SK-N-SH treated with all-trans-retinoic acid at 6 μM for 48 hours (cell line): ENCODE results near the gene IMMT.
A peak's percentile ranks its signal among the peaks of the same experiment; 100 is the strongest.
"Not testable (repeated sequence)": the region's sequence is repeated elsewhere in the genome, so short reads cannot be mapped to it uniquely, and the experiment has no call there.

Experiments used
- ATAC-seq: fragments of 200-7000 bp; cut with Tn5 transposase; 3 replicates; pipeline ENCODE4 v1.9.1; 2020; ENCODE audit warnings: mild to moderate bottlenecking, moderate library complexity
- ARNTL ChIP-seq: fragments of 450-650 bp; formaldehyde crosslinking; IDR thresholded peaks from 2 replicates; pipeline ENCODE4 v1.5.0; 2020; ENCODE audit warnings: low read depth, mild to moderate bottlenecking, moderate library complexity, borderline replicate concordance
- BACH2 ChIP-seq: fragments of 250-450 bp; sonication (Bioruptor Pico); IDR thresholded peaks from 2 replicates; pipeline ENCODE4 v1.9.0; 2021; ENCODE audit warnings: mild to moderate bottlenecking, borderline replicate concordance
- CREB5 ChIP-seq: fragments of 250-450 bp; sonication (Bioruptor Pico); IDR thresholded peaks from 2 replicates; pipeline ENCODE4 v1.5.1; 2020; ENCODE audit warnings: low read depth, mild to moderate bottlenecking, moderate library complexity
- CSDC2 ChIP-seq: fragments of 250-450 bp; sonication (Bioruptor Pico); IDR thresholded peaks from 2 replicates; pipeline ENCODE4 v1.5.0; 2020; ENCODE audit warnings: mild to moderate bottlenecking, moderate library complexity
- ESRRG ChIP-seq: fragments of 250-450 bp; sonication (Bioruptor Pico); IDR thresholded peaks from 2 replicates; pipeline ENCODE4 v1.6.1; 2021; ENCODE audit warnings: mild to moderate bottlenecking
- GLIS3 ChIP-seq: fragments of 250-450 bp; sonication (Bioruptor Pico); IDR thresholded peaks from 2 replicates; pipeline ENCODE4 v1.5.0; 2020; ENCODE audit warnings: mild to moderate bottlenecking, moderate library complexity
- ISL1 ChIP-seq: fragments of 250-450 bp; sonication (Bioruptor Pico); IDR thresholded peaks from 2 replicates; pipeline ENCODE4 v2.1.2; 2022; ENCODE audit warnings: mild to moderate bottlenecking, moderate library complexity
- PATZ1 ChIP-seq: fragments of 250-450 bp; sonication (Bioruptor Pico); IDR thresholded peaks from 2 replicates; pipeline ENCODE4 v1.8.0; 2020; ENCODE audit warnings: mild to moderate bottlenecking, moderate library complexity, borderline replicate concordance
- PPARA ChIP-seq: fragments of 250-450 bp; sonication (Bioruptor Pico); IDR thresholded peaks from 2 replicates; pipeline ENCODE4 v1.5.0; 2020; ENCODE audit warnings: mild to moderate bottlenecking, borderline replicate concordance
- RARB ChIP-seq: fragments of 250-450 bp; sonication (Bioruptor Pico); IDR thresholded peaks from 2 replicates; pipeline ENCODE4 v1.8.0; 2021; ENCODE audit warnings: mild to moderate bottlenecking, moderate library complexity
- SNAI2 ChIP-seq: fragments of 250-450 bp; sonication (Bioruptor Pico); IDR thresholded peaks from 2 replicates; pipeline ENCODE4 v1.5.0; 2020; ENCODE audit warnings: mild to moderate bottlenecking, moderate library complexity
- TCF4 ChIP-seq: fragments of 250-450 bp; sonication (Bioruptor Pico); IDR thresholded peaks from 2 replicates; pipeline ENCODE4 v1.8.0; 2021; ENCODE audit warnings: mild to moderate bottlenecking, moderate library complexity, borderline replicate concordance
- TOX ChIP-seq: fragments of 250-450 bp; sonication (Bioruptor Pico); IDR thresholded peaks from 2 replicates; pipeline ENCODE4 v1.8.0; 2021; ENCODE audit warnings: mild to moderate bottlenecking, moderate library complexity, borderline replicate concordance
- ZC3H10 ChIP-seq: fragments of 250-450 bp; sonication (Bioruptor Pico); IDR thresholded peaks from 2 replicates; pipeline ENCODE4 v1.5.1; 2021; ENCODE audit warnings: mild to moderate bottlenecking, moderate library complexity
- ZFP3 ChIP-seq: fragments of 250-450 bp; sonication (Bioruptor Pico); IDR thresholded peaks from 2 replicates; pipeline ENCODE4 v1.5.0; 2020; ENCODE audit warnings: mild to moderate bottlenecking, moderate library complexity
- ZFP30 ChIP-seq: fragments of 450-650 bp; formaldehyde crosslinking; IDR thresholded peaks from 2 replicates; pipeline ENCODE4 v1.5.0; 2022; ENCODE audit warnings: mild to moderate bottlenecking, moderate library complexity
- ZNF70 ChIP-seq: fragments of 450-650 bp; formaldehyde crosslinking; IDR thresholded peaks from 2 replicates; pipeline ENCODE4 v1.5.0; 2020; ENCODE audit warnings: mild to moderate bottlenecking, moderate library complexity
- ZNF8 ChIP-seq: fragments of 450-650 bp; formaldehyde crosslinking; IDR thresholded peaks from 2 replicates; pipeline ENCODE4 v1.5.0; 2020; ENCODE audit warnings: mild to moderate bottlenecking, moderate library complexity
- TF ChIP-seq, protein P1 (sequence below): fragments of 250-450 bp; sonication (Bioruptor Pico); IDR thresholded peaks from 2 replicates; pipeline ENCODE4 v1.5.0; 2020; ENCODE audit warnings: mild to moderate bottlenecking, moderate library complexity
- TF ChIP-seq, protein P2 (sequence below): fragments of 250-450 bp; sonication (Bioruptor Pico); IDR thresholded peaks from 2 replicates; pipeline ENCODE4 v1.8.0; 2021; ENCODE audit warnings: low read depth, mild to moderate bottlenecking, moderate library complexity, borderline replicate concordance

The IMMT gene

DNA sequence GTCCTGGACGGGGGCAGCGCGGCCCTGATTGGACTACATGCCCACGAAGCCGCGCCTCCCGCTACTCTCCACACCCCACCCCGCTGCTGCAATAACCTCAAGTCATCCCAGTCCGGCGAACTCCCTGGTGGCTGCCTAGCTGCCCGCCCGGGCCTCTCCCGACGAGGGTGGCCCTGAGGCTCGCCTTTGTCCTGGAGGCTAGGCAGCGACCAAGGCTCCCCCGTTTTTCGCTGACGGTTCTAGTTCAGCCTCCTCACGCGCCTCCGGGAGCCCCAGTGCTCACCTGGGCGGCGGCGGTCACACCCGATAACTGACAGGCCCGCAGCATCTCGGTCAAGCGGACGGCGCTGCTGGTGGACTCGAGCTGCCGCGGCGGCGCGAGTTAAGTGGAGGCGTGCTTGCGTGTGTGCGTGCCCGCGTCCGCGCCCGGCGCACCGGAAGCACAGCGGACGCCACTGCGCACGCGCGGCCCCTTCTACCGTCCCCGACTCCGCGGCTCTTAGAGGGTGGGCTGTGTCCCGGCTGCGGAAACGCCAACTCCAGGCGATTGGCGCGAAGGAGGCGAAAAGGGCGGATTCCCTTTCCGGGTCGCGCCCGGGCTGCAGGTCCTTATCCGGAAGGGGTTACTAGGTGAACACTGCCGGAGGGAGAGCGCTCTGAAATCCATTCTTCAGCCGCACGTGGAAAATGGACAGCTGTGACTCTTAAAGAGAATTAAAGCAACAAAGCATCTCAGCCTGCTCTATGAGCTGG lies at the start of gene IMMT:
TSS of gene IMMT (minus strand) at position 408 of the 753 bp plus-strand sequence. CDS start at position 328, 80 bp downstream.
- ATAC-seq: peak; percentile 97
- TF ChIP-seq ARNTL (CRISPR knock-in tag) (no peak), ZFP3 (CRISPR knock-in tag) (no peak), GLIS3 (CRISPR knock-in tag) (0 out of 2 replicates have a peak, but pooled peaks have one; percentile 77), TCF4 (no peak), PPARA (CRISPR knock-in tag) (no peak), CREB5 (CRISPR knock-in tag) (no peak)
- TF ChIP-seq, protein P1, sequence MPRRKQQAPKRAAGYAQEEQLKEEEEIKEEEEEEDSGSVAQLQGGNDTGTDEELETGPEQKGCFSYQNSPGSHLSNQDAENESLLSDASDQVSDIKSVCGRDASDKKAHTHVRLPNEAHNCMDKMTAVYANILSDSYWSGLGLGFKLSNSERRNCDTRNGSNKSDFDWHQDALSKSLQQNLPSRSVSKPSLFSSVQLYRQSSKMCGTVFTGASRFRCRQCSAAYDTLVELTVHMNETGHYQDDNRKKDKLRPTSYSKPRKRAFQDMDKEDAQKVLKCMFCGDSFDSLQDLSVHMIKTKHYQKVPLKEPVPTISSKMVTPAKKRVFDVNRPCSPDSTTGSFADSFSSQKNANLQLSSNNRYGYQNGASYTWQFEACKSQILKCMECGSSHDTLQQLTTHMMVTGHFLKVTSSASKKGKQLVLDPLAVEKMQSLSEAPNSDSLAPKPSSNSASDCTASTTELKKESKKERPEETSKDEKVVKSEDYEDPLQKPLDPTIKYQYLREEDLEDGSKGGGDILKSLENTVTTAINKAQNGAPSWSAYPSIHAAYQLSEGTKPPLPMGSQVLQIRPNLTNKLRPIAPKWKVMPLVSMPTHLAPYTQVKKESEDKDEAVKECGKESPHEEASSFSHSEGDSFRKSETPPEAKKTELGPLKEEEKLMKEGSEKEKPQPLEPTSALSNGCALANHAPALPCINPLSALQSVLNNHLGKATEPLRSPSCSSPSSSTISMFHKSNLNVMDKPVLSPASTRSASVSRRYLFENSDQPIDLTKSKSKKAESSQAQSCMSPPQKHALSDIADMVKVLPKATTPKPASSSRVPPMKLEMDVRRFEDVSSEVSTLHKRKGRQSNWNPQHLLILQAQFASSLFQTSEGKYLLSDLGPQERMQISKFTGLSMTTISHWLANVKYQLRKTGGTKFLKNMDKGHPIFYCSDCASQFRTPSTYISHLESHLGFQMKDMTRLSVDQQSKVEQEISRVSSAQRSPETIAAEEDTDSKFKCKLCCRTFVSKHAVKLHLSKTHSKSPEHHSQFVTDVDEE (CRISPR knock-in tag): 0 out of 2 replicates have a peak, but pooled peaks have one; percentile 29

- ATAC-seq: not testable (repeated sequence)
These were observed 49.5 kb upstream of the IMMT start for GRCh38 chr2:86244781-86245180.

DNA sequence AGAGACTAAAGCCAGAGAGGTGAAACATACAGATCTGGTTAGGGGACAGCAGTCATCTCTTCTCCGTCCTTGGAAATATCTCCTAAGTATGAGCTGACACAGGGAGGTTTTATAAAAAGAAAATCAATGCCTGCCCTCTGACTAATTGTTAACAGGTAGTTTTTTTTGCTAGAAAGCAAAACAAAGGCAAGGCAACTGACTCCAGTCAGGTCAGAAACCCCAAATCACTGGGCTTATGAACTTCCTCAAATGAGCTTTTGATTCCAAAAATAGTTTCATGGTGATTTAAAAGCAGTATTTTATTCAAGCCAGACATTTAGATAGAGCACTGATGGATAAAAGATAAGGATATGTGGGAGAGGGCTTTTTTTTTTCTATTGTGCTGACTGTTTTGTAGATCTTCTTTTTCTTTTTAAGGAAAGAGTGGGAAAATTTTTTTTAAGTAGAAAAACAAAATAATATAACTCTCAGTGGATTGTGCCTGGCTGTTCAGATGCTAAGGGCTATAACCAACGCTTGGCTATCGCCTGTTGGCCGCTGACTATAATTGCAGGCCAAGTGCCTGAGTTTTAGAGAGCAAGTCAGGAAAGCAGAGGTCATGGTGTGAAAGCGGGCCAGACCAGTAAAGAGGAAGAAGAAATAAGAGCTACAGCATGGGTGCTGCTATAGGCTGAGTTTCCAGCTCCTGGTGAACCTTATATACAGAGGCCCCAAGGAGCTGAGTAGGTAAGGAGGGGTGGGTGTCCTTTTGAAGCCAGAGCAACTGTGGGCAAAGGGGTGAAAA lies 48.9 kb upstream of the IMMT start:
- TF ChIP-seq PATZ1: no peak
- no peak for TF ChIP-seq CSDC2
- TF ChIP-seq RARB (CRISPR knock-in tag): no peak
- no peak for TF ChIP-seq ZNF70 (CRISPR knock-in tag)
- TF ChIP-seq TCF4: no peak
- no peak for TF ChIP-seq ZFP30 (CRISPR knock-in tag)
- TF ChIP-seq BACH2 (CRISPR knock-in tag): no peak
- TF ChIP-seq ARNTL (CRISPR knock-in tag): no peak
- no peak for TF ChIP-seq CREB5 (CRISPR knock-in tag)
- no peak for TF ChIP-seq ESRRG
- no peak for TF ChIP-seq ISL1 (CRISPR knock-in tag)
- no peak for TF ChIP-seq ZNF8
- no peak for ATAC-seq

- ATAC-seq: no peak
- TF ChIP-seq, protein P2, sequence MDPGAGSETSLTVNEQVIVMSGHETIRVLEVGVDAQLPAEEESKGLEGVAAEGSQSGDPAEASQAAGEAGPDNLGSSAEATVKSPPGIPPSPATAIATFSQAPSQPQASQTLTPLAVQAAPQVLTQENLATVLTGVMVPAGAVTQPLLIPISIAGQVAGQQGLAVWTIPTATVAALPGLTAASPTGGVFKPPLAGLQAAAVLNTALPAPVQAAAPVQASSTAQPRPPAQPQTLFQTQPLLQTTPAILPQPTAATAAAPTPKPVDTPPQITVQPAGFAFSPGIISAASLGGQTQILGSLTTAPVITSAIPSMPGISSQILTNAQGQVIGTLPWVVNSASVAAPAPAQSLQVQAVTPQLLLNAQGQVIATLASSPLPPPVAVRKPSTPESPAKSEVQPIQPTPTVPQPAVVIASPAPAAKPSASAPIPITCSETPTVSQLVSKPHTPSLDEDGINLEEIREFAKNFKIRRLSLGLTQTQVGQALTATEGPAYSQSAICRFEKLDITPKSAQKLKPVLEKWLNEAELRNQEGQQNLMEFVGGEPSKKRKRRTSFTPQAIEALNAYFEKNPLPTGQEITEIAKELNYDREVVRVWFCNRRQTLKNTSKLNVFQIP (CRISPR knock-in tag): no peak
- TF ChIP-seq BACH2 (CRISPR knock-in tag) (no peak), PATZ1 (no peak), SNAI2 (CRISPR knock-in tag) (no peak), ZC3H10 (CRISPR knock-in tag) (no peak), ZNF8 (no peak), TOX (CRISPR knock-in tag) (no peak), PPARA (CRISPR knock-in tag) (no peak), CREB5 (CRISPR knock-in tag) (no peak), ARNTL (CRISPR knock-in tag) (no peak), ISL1 (CRISPR knock-in tag) (no peak)
These were observed 48.0 kb upstream of the IMMT start for GRCh38 chr2:86243272-86243671.
